Measurements from ENCODE around the gene PATZ1.

Gene PATZ1

DNA sequence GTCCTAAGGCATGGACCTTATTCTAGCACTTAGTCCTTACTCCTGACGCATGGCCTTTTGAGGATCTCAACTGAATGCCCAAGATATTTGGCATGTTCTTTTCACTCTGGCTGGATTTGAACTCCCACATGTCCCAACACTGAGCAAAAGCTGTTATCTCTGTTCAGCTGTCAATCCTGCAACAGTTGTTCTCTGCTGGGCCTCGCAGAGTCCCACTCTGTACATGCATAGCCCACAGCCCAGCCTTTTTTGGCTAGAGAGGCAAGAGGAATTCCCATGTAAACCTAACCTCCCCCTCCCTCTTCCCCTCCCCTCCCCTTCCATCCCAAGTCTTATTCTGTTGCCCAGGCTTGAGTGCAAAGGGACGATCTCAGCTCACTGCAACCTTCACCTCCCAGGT, 31.5 kb upstream of the PATZ1 start:
- Histone ChIP-seq H3K4me1 (ENCODE audit: insufficient read depth, poor library complexity, severe bottlenecking) (no peaks in the 10 kb centered on the region), H3K27me3 (ENCODE audit: insufficient read depth, poor library complexity, severe bottlenecking) (no peaks in the 10 kb centered on the region), H3K9me3 (ENCODE audit: severe bottlenecking) (no peaks in the 10 kb centered on the region), H3K27ac (ENCODE audit: poor library complexity, severe bottlenecking) (no peak overlapping the region), H3K4me3 (ENCODE audit: severe bottlenecking) (no peak overlapping the region), H3K36me3 (ENCODE audit: low read depth) (no peaks in the 10 kb centered on the region)
- no peak for TF ChIP-seq CTCF (IDR thresholded peaks at IDR 0.05; ENCODE audit: poor library complexity, severe bottlenecking)
- ATAC-seq (ENCODE audit: low read depth) (no peak), DNase-seq (ENCODE audit: low spot score) (no peak)

GRCh38 chr22:31367426-31367825, 21.3 kb upstream of the PATZ1 start:
- H3K4me1 ChIP-seq (ENCODE audit: insufficient read depth, poor library complexity, severe bottlenecking) = no peaks in the 10 kb centered on the region
- H3K36me3 ChIP-seq (ENCODE audit: low read depth) = no peaks in the 10 kb centered on the region
- ATAC-seq (ENCODE audit: low read depth) (no peak), DNase-seq (ENCODE audit: low spot score) (no peak)
- H3K9me3 ChIP-seq (ENCODE audit: severe bottlenecking) = no peaks in the 10 kb centered on the region
- H3K4me3 ChIP-seq (ENCODE audit: severe bottlenecking) = no peak overlapping the region
- no peaks in the 10 kb centered on the region for H3K27me3 ChIP-seq (ENCODE audit: insufficient read depth, poor library complexity, severe bottlenecking)
- H3K27ac ChIP-seq (ENCODE audit: poor library complexity, severe bottlenecking) = no peak overlapping the region
- TF ChIP-seq CTCF (IDR thresholded peaks at IDR 0.05; ENCODE audit: poor library complexity, severe bottlenecking) = no peak

DNA sequence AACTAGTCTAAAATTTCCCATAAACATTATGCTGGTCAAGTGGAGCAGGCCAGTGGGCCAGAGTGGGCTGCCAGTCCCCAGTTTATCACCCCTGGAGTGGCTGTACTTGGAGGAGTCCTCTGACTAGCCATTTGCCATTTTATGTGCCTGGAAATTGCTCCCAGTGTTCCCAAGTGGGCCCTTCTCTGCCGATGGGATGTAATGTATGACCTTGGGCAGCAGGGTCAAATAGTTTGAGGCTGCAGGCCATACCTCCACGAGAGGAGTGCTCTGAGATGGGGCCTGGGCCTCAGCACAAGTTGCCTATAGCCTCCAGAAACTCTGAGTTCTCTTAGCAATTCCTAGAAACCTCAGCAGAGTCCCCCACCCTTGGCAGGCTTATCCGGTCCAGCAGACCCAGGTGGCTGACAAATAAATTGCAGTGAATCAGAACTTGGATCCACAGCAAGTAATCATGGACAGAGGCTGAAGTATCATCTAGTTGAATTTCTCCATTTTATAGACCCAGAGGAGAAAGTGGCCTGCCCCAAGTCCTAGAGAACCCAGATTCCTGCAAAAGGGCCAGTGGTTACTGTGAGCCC, 17.8 kb upstream of the PATZ1 start:
- Histone ChIP-seq H3K36me3 (ENCODE audit: low read depth) (no peaks in the 10 kb centered on the region), H3K4me1 (ENCODE audit: insufficient read depth, poor library complexity, severe bottlenecking) (no peaks in the 10 kb centered on the region), H3K27me3 (ENCODE audit: insufficient read depth, poor library complexity, severe bottlenecking) (no peaks in the 10 kb centered on the region), H3K27ac (ENCODE audit: poor library complexity, severe bottlenecking) (no peak overlapping the region), H3K9me3 (ENCODE audit: severe bottlenecking) (no peaks in the 10 kb centered on the region), H3K4me3 (ENCODE audit: severe bottlenecking) (no peak overlapping the region)
- TF ChIP-seq CTCF (IDR thresholded peaks at IDR 0.05; ENCODE audit: poor library complexity, severe bottlenecking) = no peak
- DNase-seq (ENCODE audit: low spot score) (peak; percentile 24), ATAC-seq (ENCODE audit: low read depth) (no peak)

DNA sequence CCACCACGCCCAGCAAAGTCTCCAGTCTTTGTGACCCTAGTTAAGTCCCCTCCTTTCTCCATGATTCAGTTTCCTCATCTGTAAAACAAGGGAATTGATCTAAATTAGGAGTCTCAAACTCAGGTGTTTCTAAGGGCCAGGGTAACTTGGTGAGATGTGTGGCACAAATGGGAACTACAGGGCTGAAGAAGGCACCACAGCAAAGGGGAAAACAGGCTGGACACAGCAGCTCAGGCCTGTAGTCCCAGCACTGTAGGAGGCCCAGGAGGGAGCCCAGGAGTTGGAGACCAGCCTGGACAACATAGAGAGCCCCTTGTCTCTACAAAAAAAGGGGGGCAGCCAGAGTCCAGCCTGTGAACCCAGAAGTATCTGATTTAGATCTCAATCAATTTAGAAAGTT, 15.6 kb upstream of the PATZ1 start:
- no peaks in the 10 kb centered on the region for H3K27me3 ChIP-seq (ENCODE audit: insufficient read depth, poor library complexity, severe bottlenecking)
- H3K27ac ChIP-seq (ENCODE audit: poor library complexity, severe bottlenecking) = no peak overlapping the region
- no peaks in the 10 kb centered on the region for H3K4me1 ChIP-seq (ENCODE audit: insufficient read depth, poor library complexity, severe bottlenecking)
- DNase-seq (ENCODE audit: low spot score) (no peak), ATAC-seq (ENCODE audit: low read depth) (no peak)
- no peaks in the 10 kb centered on the region for H3K9me3 ChIP-seq (ENCODE audit: severe bottlenecking)
- H3K4me3 ChIP-seq (ENCODE audit: severe bottlenecking) = no peak overlapping the region
- H3K36me3 ChIP-seq (ENCODE audit: low read depth) = no peaks in the 10 kb centered on the region
- TF ChIP-seq CTCF (IDR thresholded peaks at IDR 0.05; ENCODE audit: poor library complexity, severe bottlenecking) = no peak

DNA sequence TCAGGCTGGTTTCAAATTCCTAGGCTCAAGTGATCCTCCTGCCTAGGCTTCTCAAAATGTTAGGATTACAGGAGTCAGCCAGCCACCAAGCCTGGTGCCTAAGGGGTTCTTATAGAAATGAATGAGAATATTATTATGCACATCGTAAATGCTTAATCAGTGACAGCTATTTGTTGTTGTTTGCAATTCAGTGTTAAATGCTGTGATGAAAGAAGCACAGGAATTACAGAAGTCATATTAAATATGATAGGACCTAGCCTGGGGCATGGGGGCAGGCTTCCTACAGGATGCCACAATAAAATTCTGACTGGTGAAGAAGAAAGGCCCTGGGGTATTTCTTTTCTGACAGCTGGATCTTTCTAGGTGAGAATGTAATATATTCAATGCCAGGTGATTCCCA, 13.9 kb upstream of the PATZ1 start:
- no peak for TF ChIP-seq CTCF (IDR thresholded peaks at IDR 0.05; ENCODE audit: poor library complexity, severe bottlenecking)
- ATAC-seq (ENCODE audit: low read depth) = no peak

More for the DNA sequence above, 13.9 kb upstream of the PATZ1 start:
- DNase-seq (ENCODE audit: low spot score) = no peak
- H3K4me3 ChIP-seq (ENCODE audit: severe bottlenecking) = no peak overlapping the region
- H3K9me3 ChIP-seq (ENCODE audit: severe bottlenecking) = no peaks in the 10 kb centered on the region
- no peaks in the 10 kb centered on the region for H3K27me3 ChIP-seq (ENCODE audit: insufficient read depth, poor library complexity, severe bottlenecking)
- H3K36me3 ChIP-seq (ENCODE audit: low read depth) = no peaks in the 10 kb centered on the region
- H3K27ac ChIP-seq (ENCODE audit: poor library complexity, severe bottlenecking) = no peak overlapping the region
- no peaks in the 10 kb centered on the region for H3K4me1 ChIP-seq (ENCODE audit: insufficient read depth, poor library complexity, severe bottlenecking)
